ENCODE measurements around the gene TMPRSS2. TPM values are rescaled to one million over a fixed set of nuclear protein-coding genes. Genes with fewer than 3 reads are reported as not detected.
A peak's percentile ranks its signal among the peaks of the same experiment; 100 is the strongest.

TMPRSS2 gene
- total RNA-seq (2021; ENCODE audit: unreplicated experiment) (1.1 TPM), Bru-seq, nascent RNA (percentile 17 among the genes with signal in this experiment), BruChase-seq, experiment 1, labeled RNA remaining after a 6-hour chase (percentile 18 among the genes with signal in this experiment), BruChase-seq, experiment 2, labeled RNA remaining after a 2-hour chase (percentile 18 among the genes with signal in this experiment)
- polyA plus RNA-seq (2012): not detected in 2 replicates
- long read RNA-seq: 0 reads

DNA sequence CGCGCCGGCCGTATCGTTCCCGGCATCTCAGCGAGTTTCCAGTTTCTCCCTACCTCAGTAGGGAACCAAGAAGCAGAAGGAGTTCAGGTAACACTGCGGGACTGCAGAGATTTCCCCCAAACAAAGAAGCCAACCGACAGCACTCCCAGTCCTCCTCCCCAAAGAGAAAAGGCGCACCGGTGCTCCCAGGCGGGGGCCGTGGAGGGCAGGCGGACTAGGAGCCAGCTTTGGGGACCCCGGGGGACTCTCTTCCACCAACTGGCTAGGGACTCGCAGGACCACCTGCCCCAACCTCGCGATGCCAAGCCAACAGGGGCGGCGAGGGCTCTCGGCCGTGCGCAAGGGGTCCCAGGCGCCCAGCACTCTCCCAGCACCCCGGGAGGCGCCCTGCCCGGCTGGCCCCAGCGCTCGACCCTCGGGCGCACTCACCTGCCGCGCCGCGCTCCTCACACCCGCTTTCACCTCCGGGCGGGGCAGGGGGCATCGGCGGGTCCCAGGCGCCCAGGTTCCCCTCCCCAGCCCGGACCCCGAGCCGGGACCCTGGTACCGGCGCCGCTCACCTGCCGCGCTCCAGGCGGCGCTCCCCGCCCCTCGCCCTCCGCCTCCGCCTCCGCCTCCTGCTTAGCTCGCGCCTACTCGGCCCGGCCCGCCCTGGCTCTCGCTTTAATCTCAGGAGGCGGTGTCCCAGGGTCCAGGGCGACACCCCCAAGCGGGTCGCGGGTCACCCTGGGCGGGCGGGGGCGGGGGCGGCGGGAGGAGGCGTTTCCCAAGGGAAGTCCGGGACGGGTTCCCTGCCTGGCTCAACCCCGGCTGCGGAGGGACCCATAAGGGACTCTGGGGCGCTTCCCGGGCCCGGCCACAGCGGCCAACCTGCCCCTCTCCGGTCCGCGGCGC is at the start of gene TMPRSS2:
TMPRSS2 (minus strand) TSS at position 638 of the 894 bp plus-strand sequence. CDS start 10,025 bp downstream, outside the sequence.
- ChIA-PET CTCF (no interaction called here), POLR2A (no interaction called here), RAD21 (ENCODE audit: low non-redundant PET in 1 of 2, low total read pairs in 2 of 2, uncharacterized antibody in 2 of 2, unreplicated experiment in 2 of 2) (no interaction called here)
- Histone ChIP-seq H3K79me2 (ENCODE audit: insufficient read depth, low read length) (no peaks in the 10 kb centered on the region), H3K36me3 (ENCODE audit: control insufficient read depth in 1 of 2, insufficient read depth in 2 of 2, low read length in 2 of 2) (no peaks in the 10 kb centered on the region), H3K4me2 (ENCODE audit: low read length) (no peak within 1 kb of the TSS), H3K4me3 (replicated peaks in 1 of 2; ENCODE audit: low read depth in 1 of 2, low read length in 2 of 2) (no peak within 1 kb of the TSS), H3K9me3 (ENCODE audit: control insufficient read depth in 1 of 2, insufficient read depth in 1 of 2, low read depth in 1 of 2, low read length in 2 of 2) (no peaks in the 10 kb centered on the region), H3K27ac (ENCODE audit: low read depth, low read length) (no peak within 1 kb of the TSS), H3K9ac (ENCODE audit: low read length) (no peak within 1 kb of the TSS), H3K9me2 (ENCODE audit: insufficient read depth) (no peaks in the 10 kb centered on the region), H3K4me1 (ENCODE audit: control insufficient read depth in 1 of 2, insufficient read depth in 2 of 2, low read length in 2 of 2) (no peaks in the 10 kb centered on the region), H4K20me1 (ENCODE audit: insufficient read depth) (no peaks in the 10 kb centered on the region), H2AFZ (ENCODE audit: low read depth, low read length, poor library complexity, severe bottlenecking) (no peak within 1 kb of the TSS), H3K27me3 (ENCODE audit: insufficient read depth, low read length) (peaks cover under 1% of the 10 kb centered on the region; the same call in 1 of the 2 replicates)
- BruUV-seq (replicated peaks): no TSS peak
- intact Hi-C loops (cut with micrococcal nuclease): no loop called here
- ATAC-seq (no peak), DNase-seq (ENCODE audit: low read depth, low spot score) (no peak)
- no peak for TF ChIP-seq ZNF274 (IDR thresholded peaks at IDR 0.05; ENCODE audit: low read depth, low read length)
- TF ChIP-seq EZH2 (IDR thresholded peaks at IDR 0.05): no peak
- no peak for TF ChIP-seq REST (IDR thresholded peaks at IDR 0.05; ENCODE audit: low read depth)
- TF ChIP-seq SP1 (IDR thresholded peaks at IDR 0.05; ENCODE audit: low read depth): no peak
- no peak for TF ChIP-seq RAD21 (IDR thresholded peaks at IDR 0.05; ENCODE audit: low read depth)
- no peak for TF ChIP-seq POLR2A (IDR thresholded peaks at IDR 0.05; ENCODE audit: borderline replicate concordance, extremely low read depth, insufficient read depth, insufficient read length)
- TF ChIP-seq, protein P1, sequence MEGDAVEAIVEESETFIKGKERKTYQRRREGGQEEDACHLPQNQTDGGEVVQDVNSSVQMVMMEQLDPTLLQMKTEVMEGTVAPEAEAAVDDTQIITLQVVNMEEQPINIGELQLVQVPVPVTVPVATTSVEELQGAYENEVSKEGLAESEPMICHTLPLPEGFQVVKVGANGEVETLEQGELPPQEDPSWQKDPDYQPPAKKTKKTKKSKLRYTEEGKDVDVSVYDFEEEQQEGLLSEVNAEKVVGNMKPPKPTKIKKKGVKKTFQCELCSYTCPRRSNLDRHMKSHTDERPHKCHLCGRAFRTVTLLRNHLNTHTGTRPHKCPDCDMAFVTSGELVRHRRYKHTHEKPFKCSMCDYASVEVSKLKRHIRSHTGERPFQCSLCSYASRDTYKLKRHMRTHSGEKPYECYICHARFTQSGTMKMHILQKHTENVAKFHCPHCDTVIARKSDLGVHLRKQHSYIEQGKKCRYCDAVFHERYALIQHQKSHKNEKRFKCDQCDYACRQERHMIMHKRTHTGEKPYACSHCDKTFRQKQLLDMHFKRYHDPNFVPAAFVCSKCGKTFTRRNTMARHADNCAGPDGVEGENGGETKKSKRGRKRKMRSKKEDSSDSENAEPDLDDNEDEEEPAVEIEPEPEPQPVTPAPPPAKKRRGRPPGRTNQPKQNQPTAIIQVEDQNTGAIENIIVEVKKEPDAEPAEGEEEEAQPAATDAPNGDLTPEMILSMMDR (IDR thresholded peaks at IDR 0.05 in 2 of 3, conservative IDR thresholded peaks at IDR 0.05 in 1 of 3; ENCODE audit: borderline replicate concordance in 1 of 3, insufficient read depth in 1 of 3, low read depth in 2 of 3, low read length in 2 of 3): no peak
- no peak for TF ChIP-seq POLR2AphosphoS5 (IDR thresholded peaks at IDR 0.05; ENCODE audit: low read depth, low read length)
- TF ChIP-seq, protein P2, sequence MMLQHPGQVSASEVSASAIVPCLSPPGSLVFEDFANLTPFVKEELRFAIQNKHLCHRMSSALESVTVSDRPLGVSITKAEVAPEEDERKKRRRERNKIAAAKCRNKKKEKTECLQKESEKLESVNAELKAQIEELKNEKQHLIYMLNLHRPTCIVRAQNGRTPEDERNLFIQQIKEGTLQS (IDR thresholded peaks at IDR 0.05): no peak

Measured in HCT116 (cell line).